Stimulated activated CD4-positive, alpha-beta T cell treated with anti-CD3 and anti-CD28 coated beads, Interleukin-15, amount 100 ng/mL, for 48 hours (primary cell): ENCODE data around the gene NAV1.
A peak's percentile ranks its signal among the peaks of the same experiment; 100 is the strongest.
"Not testable (repeated sequence)": the region's sequence is repeated elsewhere in the genome, so short reads cannot be mapped to it uniquely, and the experiment has no call there.

ENCODE experiments used
- DNase-seq, 2 donors: peaks; one replicate each; pipeline ENCODE4 v3.0.0-alpha.2; 2020; ENCODE audit warnings: low read depth in 2 of 2

NAV1 gene

GRCh38 chr1:201544710-201545109 lies 5.8 kb downstream of the NAV1 start:
- no peak for DNase-seq

- no peak for DNase-seq
Observed at GRCh38 chr1:201545851-201546492, 7.0 kb downstream of the NAV1 start.

GRCh38 chr1:201549522-201549921 lies 10.6 kb downstream of the NAV1 start:
- not testable (repeated sequence) for DNase-seq

- DNase-seq = no peak
Observed at GRCh38 chr1:201551096-201551495, 12.2 kb downstream of the NAV1 start.

GRCh38 chr1:201551877-201552731 lies 13.2 kb downstream of the NAV1 start:
- DNase-seq = no peak

GRCh38 chr1:201552941-201553351 lies 14.0 kb downstream of the NAV1 start:
- DNase-seq = no peak

GRCh38 chr1:201553496-201554189 lies 14.7 kb downstream of the NAV1 start:
- no peak for DNase-seq

- DNase-seq = no peak
Observed at GRCh38 chr1:201554190-201554600, 15.3 kb downstream of the NAV1 start.

GRCh38 chr1:201554789-201555592 lies 16.1 kb downstream of the NAV1 start:
- no peak for DNase-seq

- DNase-seq = no peak
Observed at GRCh38 chr1:201555593-201555945, 16.6 kb downstream of the NAV1 start.

- no peak for DNase-seq
Observed at GRCh38 chr1:201556841-201557571, 18.1 kb downstream of the NAV1 start.

- DNase-seq = no peak
Observed at GRCh38 chr1:201557572-201557958, 18.6 kb downstream of the NAV1 start.

GRCh38 chr1:201559679-201560162 lies 20.8 kb downstream of the NAV1 start:
- peak; percentile 50 to 55 for DNase-seq

- DNase-seq = no peak
Observed at GRCh38 chr1:201560328-201561194, 21.6 kb downstream of the NAV1 start.

GRCh38 chr1:201561195-201561564 lies 22.3 kb downstream of the NAV1 start:
- DNase-seq = no peak

- no peak for DNase-seq
Observed at GRCh38 chr1:201561601-201562000, 22.7 kb downstream of the NAV1 start.

GRCh38 chr1:201562257-201562656 lies 23.3 kb downstream of the NAV1 start:
- no peak for DNase-seq

GRCh38 chr1:201562659-201563405 lies 23.9 kb downstream of the NAV1 start:
- DNase-seq = no peak

GRCh38 chr1:201563406-201563780 lies 24.5 kb downstream of the NAV1 start:
- no peak for DNase-seq
